ENCODE measurements around the gene UBAP1L.

DNA sequence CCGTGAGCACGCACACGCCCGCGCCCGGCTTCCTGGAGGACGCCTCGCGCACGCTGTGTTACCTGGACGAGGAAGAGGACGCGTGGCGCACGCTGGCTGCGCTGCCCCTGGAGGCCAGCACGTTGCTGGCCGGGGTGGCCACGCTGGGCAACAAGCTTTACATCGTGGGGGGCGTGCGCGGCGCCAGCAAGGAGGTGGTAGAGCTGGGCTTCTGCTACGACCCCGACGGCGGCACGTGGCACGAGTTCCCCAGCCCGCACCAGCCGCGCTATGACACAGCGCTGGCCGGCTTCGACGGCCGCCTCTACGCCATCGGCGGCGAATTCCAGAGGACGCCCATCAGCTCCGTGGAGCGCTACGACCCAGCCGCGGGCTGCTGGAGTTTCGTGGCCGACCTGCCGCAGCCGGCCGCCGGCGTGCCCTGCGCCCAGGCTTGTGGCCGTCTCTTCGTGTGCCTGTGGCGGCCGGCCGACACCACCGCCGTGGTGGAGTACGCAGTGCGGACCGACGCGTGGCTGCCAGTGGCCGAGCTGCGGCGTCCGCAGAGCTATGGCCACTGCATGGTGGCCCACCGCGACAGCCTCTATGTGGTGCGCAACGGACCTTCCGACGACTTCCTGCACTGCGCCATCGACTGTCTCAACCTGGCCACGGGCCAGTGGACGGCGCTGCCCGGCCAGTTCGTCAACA is 37.6 kb downstream of the UBAP1L start:
- no peak for TF ChIP-seq EZH2 (IDR thresholded peaks at IDR 0.05; ENCODE audit: low read length)
- TF ChIP-seq, protein P1, sequence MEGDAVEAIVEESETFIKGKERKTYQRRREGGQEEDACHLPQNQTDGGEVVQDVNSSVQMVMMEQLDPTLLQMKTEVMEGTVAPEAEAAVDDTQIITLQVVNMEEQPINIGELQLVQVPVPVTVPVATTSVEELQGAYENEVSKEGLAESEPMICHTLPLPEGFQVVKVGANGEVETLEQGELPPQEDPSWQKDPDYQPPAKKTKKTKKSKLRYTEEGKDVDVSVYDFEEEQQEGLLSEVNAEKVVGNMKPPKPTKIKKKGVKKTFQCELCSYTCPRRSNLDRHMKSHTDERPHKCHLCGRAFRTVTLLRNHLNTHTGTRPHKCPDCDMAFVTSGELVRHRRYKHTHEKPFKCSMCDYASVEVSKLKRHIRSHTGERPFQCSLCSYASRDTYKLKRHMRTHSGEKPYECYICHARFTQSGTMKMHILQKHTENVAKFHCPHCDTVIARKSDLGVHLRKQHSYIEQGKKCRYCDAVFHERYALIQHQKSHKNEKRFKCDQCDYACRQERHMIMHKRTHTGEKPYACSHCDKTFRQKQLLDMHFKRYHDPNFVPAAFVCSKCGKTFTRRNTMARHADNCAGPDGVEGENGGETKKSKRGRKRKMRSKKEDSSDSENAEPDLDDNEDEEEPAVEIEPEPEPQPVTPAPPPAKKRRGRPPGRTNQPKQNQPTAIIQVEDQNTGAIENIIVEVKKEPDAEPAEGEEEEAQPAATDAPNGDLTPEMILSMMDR (optimal IDR thresholded peaks at IDR 0.05 in 1 of 3, IDR thresholded peaks at IDR 0.05 in 1 of 3, conservative IDR thresholded peaks at IDR 0.05 in 1 of 3; ENCODE audit: extremely low read depth in 1 of 3, insufficient read depth in 2 of 3, low read length in 3 of 3): no peak

Data from keratinocyte (primary cell).